ENCODE measurements around the gene CACNG5.

Gene CACNG5

GRCh38 chr17:66826856-66827255 lies 8.1 kb upstream of the CACNG5 start:
- no peak for DNase-seq

GRCh38 chr17:66829386-66829864 lies 5.5 kb upstream of the CACNG5 start:
- no peak for DNase-seq

GRCh38 chr17:66829883-66830282 lies 5.0 kb upstream of the CACNG5 start:
- DNase-seq, result no peak

- no peak for DNase-seq
Measured at GRCh38 chr17:66830451-66830850, 4.5 kb upstream of the CACNG5 start.

- DNase-seq, result no peak
Measured at GRCh38 chr17:66831383-66832210, 3.3 kb upstream of the CACNG5 start.

GRCh38 chr17:66833201-66833600 lies 1.7 kb upstream of the CACNG5 start:
- DNase-seq, result no peak

- no peak for DNase-seq
Measured at GRCh38 chr17:66834426-66834918, 445 bp upstream of the CACNG5 start.

- no peak for DNase-seq
Measured at GRCh38 chr17:66835476-66835875, 559 bp downstream of the CACNG5 start.

GRCh38 chr17:66836063-66837005 lies 1.4 kb downstream of the CACNG5 start:
- DNase-seq, result no peak

- no peak for DNase-seq
Measured at GRCh38 chr17:66837226-66837625, 2.3 kb downstream of the CACNG5 start.

GRCh38 chr17:66837885-66838665 lies 3.2 kb downstream of the CACNG5 start:
- DNase-seq, result no peak

- DNase-seq, result no peak
Measured at GRCh38 chr17:66839616-66840015, 4.7 kb downstream of the CACNG5 start.

GRCh38 chr17:66840061-66840460 lies 5.1 kb downstream of the CACNG5 start:
- no peak for DNase-seq

GRCh38 chr17:66841328-66841727 lies 6.4 kb downstream of the CACNG5 start:
- no peak for DNase-seq

GRCh38 chr17:66841744-66842143 lies 6.8 kb downstream of the CACNG5 start:
- no peak for DNase-seq

- DNase-seq, result no peak
Measured at GRCh38 chr17:66842505-66842904, 7.6 kb downstream of the CACNG5 start.

GRCh38 chr17:66842959-66843358 lies 8.0 kb downstream of the CACNG5 start:
- no peak for DNase-seq

GRCh38 chr17:66843627-66844026 lies 8.7 kb downstream of the CACNG5 start:
- no peak for DNase-seq

- no peak for DNase-seq
Measured at GRCh38 chr17:66847704-66848103, 12.8 kb downstream of the CACNG5 start.

GRCh38 chr17:66848496-66848895 lies 13.6 kb downstream of the CACNG5 start:
- no peak for DNase-seq

GRCh38 chr17:66849032-66849655 lies 14.2 kb downstream of the CACNG5 start:
- no peak for DNase-seq

Measured in CD4-positive, alpha-beta T cell treated with Interleukin-17A for 1 hour (primary cell).